HepG2 (cell line): ENCODE measurements around the gene LAMA5. TPM values are rescaled to one million over a fixed set of nuclear protein-coding genes. Genes with fewer than 3 reads are reported as not detected.

Experiments used
- FUBP1 ChIP-seq: sonication (generic); formaldehyde crosslinking; IDR thresholded peaks from 2 replicates; pipeline ENCODE4 v1.5.1; 2020; ENCODE audit warnings: missing genetic modification reagents, mild to moderate bottlenecking, borderline replicate concordance
- NKX3-1 ChIP-seq: sonication (generic); formaldehyde crosslinking; IDR thresholded peaks from 2 replicates; pipeline ENCODE4 v1.5.0; 2020; ENCODE audit warnings: missing genetic modification reagents
- POGZ ChIP-seq: sonication (generic); formaldehyde crosslinking; IDR thresholded peaks from 2 replicates; pipeline ENCODE4 v1.4.0; 2020; ENCODE audit warnings: mild to moderate bottlenecking, missing genetic modification reagents
- RORA ChIP-seq: sonication (generic); formaldehyde crosslinking; IDR thresholded peaks from 2 replicates; pipeline ENCODE4 v1.5.0; 2020; ENCODE audit warnings: mild to moderate bottlenecking, missing genetic modification reagents, moderate library complexity
- ZBTB7B ChIP-seq: sonication (generic); formaldehyde crosslinking; IDR thresholded peaks from 2 replicates; pipeline ENCODE4 v1.4.0; 2020; ENCODE audit warnings: missing genetic modification reagents
- ZFP36 ChIP-seq: fragments of 150-350 bp; IDR thresholded peaks from 2 replicates; pipeline ENCODE4 v1.6.1; 2018; ENCODE audit warnings: borderline replicate concordance, low read length, low read depth; ENCODE audit not compliant: partially characterized antibody
- ZNF225 ChIP-seq: sonication (generic); formaldehyde crosslinking; IDR thresholded peaks from 2 replicates; pipeline ENCODE4 v1.4.0; 2020; ENCODE audit warnings: mild to moderate bottlenecking, missing genetic modification reagents
- ZNF350 ChIP-seq: sonication (generic); formaldehyde crosslinking; IDR thresholded peaks from 2 replicates; pipeline ENCODE4 v1.4.0; 2020; ENCODE audit warnings: mild to moderate bottlenecking, low read depth, missing genetic modification reagents, borderline replicate concordance
- ZNF749 ChIP-seq: sonication (generic); formaldehyde crosslinking; IDR thresholded peaks from 2 replicates; pipeline ENCODE4 v1.8.0; 2022; ENCODE audit warnings: mild to moderate bottlenecking, missing genetic modification reagents, moderate library complexity, borderline replicate concordance
- ZNF768 ChIP-seq: sonication (generic); formaldehyde crosslinking; IDR thresholded peaks from 2 replicates; pipeline ENCODE4 v1.4.0; 2020; ENCODE audit warnings: missing genetic modification reagents
- ZNF777 ChIP-seq: sonication (generic); formaldehyde crosslinking; IDR thresholded peaks from 2 replicates; pipeline ENCODE4 v1.4.0; 2020; ENCODE audit warnings: missing genetic modification reagents
- polyA plus RNA-seq, 8 experiments: library from polyadenylated mRNA; depleted of rRNA in 3 of 8; stranded (reverse) in 7 of 8; unstranded in 1 of 8; fragments of >200 nt; fragmentation: Illumina TruSeq in 4 of 8; extraction: Trizol in 4 of 8; gene quantifications; 2 replicates each; pipeline versions ENCODE4 v1.2.1 to v1.2.3, GENCODE V29; 2011 to 2016; ENCODE audit warnings: low read depth in 4 of 8, missing spikeins in 1 of 8, mixed read lengths in 1 of 8; ENCODE audit not compliant: insufficient read depth in 1 of 8
- total RNA-seq, 5 experiments: library from RNA; depleted of rRNA; stranded (reverse); fragments of >200 nt; fragmentation: Illumina TruSeq; extraction: Trizol; gene quantifications; 2 replicates each; pipeline ENCODE4 v1.2.3, GENCODE V29; 2016; ENCODE audit warnings: low read depth in 1 of 5
- TF ChIP-seq, protein P1 (sequence below): IDR thresholded peaks from 2 replicates; pipeline ENCODE4 v1.6.1; 2012; ENCODE audit warnings: low read depth, low read length, improper control_type of control experiment
- TF ChIP-seq, protein P2 (sequence below): sonication (generic); formaldehyde crosslinking; conservative IDR thresholded peaks from 2 replicates; pipeline ENCODE4 v1.8.0; 2022; ENCODE audit warnings: low read depth, missing genetic modification reagents
- TF ChIP-seq, protein P3 (sequence below): sonication (generic); formaldehyde crosslinking; IDR thresholded peaks from 2 replicates; pipeline ENCODE4 v1.9.0; 2021; ENCODE audit warnings: missing genetic modification reagents, borderline replicate concordance

The LAMA5 gene
- total and polyA plus RNA-seq, 2 of the 13 experiments (the other 11 are each of a cell fraction or from before 2014, with no cell fraction given): 21.0 to 44.7 TPM

DNA sequence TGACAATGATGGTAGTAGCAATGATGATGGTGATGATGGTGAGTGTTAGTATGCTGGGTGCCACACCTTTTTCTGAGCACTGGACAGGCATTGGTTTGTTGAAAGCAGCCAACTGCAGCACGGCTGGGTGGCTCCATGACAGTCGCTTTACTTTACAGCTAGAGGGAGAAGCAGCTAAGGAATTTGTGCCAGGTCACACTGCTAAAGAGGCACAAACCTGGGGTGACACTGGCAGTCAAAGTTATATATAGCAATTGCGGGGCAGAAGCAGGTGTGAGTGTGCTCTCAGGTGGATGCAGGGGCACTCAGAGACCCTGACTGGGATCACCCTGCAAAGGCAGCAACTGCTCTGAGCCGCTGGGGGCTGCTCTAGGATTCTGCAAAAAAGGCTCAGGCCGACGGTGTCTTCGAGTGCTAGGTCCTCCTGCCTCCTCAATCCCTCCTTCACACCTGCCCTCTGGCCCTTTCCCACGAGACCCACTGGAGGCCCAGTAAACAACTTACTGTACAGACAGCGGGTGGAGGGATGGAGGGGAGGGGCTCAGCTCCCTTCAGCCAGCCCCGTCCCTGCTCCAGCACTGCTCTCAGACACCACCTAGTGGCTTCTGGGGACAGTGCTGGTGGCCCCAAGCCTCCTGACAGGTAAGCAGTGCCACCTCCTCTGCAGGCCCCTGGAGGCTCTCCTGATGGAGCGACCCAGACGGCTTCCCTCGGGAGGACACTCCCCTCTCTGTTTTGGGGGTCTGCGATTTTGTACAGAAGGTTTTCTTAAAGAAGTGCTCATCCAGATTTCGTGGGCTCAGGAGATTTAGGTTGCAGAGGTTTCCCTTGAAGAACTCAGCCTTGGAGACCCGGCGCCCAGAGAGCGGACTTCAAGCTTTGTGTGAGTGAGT, 15.4 kb upstream of the LAMA5 start (continued):
- TF ChIP-seq, protein P1, sequence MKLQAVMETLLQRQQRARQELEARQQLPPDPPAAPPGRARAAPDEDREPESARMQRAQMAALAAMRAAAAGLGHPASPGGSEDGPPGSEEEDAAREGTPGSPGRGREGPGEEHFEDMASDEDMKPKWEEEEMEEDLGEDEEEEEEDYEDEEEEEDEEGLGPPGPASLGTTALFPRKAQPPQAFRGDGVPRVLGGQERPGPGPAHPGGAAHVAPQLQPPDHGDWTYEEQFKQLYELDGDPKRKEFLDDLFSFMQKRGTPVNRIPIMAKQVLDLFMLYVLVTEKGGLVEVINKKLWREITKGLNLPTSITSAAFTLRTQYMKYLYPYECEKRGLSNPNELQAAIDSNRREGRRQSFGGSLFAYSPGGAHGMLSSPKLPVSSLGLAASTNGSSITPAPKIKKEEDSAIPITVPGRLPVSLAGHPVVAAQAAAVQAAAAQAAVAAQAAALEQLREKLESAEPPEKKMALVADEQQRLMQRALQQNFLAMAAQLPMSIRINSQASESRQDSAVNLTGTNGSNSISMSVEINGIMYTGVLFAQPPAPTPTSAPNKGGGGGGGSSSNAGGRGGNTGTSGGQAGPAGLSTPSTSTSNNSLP: no peak
- TF ChIP-seq, protein P2, sequence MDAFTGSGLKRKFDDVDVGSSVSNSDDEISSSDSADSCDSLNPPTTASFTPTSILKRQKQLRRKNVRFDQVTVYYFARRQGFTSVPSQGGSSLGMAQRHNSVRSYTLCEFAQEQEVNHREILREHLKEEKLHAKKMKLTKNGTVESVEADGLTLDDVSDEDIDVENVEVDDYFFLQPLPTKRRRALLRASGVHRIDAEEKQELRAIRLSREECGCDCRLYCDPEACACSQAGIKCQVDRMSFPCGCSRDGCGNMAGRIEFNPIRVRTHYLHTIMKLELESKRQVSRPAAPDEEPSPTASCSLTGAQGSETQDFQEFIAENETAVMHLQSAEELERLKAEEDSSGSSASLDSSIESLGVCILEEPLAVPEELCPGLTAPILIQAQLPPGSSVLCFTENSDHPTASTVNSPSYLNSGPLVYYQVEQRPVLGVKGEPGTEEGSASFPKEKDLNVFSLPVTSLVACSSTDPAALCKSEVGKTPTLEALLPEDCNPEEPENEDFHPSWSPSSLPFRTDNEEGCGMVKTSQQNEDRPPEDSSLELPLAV (CRISPR knock-in tag): no peak
- TF ChIP-seq RORA (CRISPR knock-in tag) (no peak), ZFP36 (peak; percentile 21), FUBP1 (CRISPR knock-in tag) (no peak), ZNF225 (peak; percentile 44; the same call in 1 of the 2 replicates), ZBTB7B (CRISPR knock-in tag) (peak; percentile 53; the same call in 1 of the 2 replicates), NKX3-1 (CRISPR knock-in tag) (0 out of 2 replicates have a peak, but pooled peaks have one; percentile 58), ZNF749 (no peak), ZNF768 (peak; percentile 56; the same call in 1 of the 2 replicates), ZNF777 (CRISPR knock-in tag) (peak; percentile 54), POGZ (CRISPR knock-in tag) (peak; percentile 54), ZNF350 (0 out of 2 replicates have a peak, but pooled peaks have one; percentile 65)
- TF ChIP-seq, protein P3, sequence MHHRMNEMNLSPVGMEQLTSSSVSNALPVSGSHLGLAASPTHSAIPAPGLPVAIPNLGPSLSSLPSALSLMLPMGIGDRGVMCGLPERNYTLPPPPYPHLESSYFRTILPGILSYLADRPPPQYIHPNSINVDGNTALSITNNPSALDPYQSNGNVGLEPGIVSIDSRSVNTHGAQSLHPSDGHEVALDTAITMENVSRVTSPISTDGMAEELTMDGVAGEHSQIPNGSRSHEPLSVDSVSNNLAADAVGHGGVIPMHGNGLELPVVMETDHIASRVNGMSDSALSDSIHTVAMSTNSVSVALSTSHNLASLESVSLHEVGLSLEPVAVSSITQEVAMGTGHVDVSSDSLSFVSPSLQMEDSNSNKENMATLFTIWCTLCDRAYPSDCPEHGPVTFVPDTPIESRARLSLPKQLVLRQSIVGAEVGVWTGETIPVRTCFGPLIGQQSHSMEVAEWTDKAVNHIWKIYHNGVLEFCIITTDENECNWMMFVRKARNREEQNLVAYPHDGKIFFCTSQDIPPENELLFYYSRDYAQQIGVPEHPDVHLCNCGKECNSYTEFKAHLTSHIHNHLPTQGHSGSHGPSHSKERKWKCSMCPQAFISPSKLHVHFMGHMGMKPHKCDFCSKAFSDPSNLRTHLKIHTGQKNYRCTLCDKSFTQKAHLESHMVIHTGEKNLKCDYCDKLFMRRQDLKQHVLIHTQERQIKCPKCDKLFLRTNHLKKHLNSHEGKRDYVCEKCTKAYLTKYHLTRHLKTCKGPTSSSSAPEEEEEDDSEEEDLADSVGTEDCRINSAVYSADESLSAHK (CRISPR knock-in tag): 0 out of 2 replicates have a peak, but pooled peaks have one; percentile 46
